GM08714 (cell line): ENCODE measurements around the gene NID2.

Experiments
- H3K4me3 ChIP-seq: fragments of 200-500 bp; sonication (Bioruptor generic); 2 replicates; pipeline ENCODE4 v1.5.1; 2014; ENCODE audit warnings: mild to moderate bottlenecking, low read length, inconsistent platforms
- ZNF274 ChIP-seq: IDR thresholded peaks from 2 replicates; pipeline ENCODE4 v1.6.1; 2012; ENCODE audit warnings: mild to moderate bottlenecking, low read depth, low read length

NID2 gene

DNA sequence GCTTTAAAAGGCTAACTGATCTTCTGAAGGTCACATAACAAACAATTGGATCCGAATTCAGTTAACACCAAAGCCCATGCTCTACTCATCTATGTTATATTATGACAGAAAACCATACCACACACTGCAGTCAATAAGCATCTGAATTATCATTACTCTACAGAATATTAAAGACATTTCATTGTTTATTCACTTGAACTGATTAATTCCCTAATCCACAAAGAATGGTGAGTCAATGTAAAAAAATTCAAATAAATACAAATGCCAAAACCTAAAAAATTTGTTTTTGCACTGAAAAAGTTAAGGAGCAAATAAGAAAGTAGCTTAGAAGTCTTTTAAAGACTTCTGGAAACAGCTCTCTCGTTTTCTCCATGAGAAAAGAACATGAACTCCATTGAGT is 13.7 kb downstream of the NID2 start:
- no peak for TF ChIP-seq ZNF274

DNA sequence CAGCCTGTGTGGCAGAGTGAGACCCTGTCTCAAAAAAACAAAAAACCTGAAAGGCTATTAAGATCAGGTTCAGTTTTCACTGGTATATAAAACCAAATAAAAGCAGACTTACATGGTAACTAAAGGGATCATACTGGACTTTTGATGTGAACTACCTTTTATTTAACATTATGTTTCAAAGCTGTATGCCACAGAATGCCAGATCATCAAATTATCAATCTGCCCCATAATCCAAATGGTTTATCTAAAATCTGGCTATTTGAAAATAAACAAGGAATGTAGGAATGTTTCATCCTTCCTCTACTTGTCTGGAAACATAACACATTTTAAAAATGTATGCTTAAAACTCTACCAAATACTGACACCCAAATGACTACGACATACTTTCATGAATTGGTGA is 14.2 kb downstream of the NID2 start:
- H3K4me3 ChIP-seq = no peak overlapping the region
- no peak for TF ChIP-seq ZNF274

More for the DNA sequence above, 13.7 kb downstream of the NID2 start:
- H3K4me3 ChIP-seq = no peak overlapping the region

DNA sequence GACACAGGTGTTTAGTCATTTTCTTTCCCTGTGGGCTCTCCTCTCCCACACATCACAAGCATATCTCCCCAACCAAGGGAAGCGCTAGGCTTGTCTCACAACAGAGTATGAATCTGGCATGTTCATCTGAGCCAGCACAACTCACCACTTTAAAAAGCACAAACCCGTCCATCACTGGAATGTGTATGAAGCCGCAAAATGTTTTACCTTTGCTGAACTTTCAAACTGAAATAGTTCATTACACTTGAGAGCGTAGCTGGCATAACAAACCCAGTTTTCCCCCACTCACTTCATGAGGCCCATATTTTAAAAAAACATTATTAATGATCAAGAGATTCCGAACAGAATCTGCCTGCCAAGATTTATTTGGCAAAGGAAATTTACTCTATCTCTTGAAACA is 15.8 kb downstream of the NID2 start:
- no peak overlapping the region for H3K4me3 ChIP-seq
- TF ChIP-seq ZNF274 = no peak

DNA sequence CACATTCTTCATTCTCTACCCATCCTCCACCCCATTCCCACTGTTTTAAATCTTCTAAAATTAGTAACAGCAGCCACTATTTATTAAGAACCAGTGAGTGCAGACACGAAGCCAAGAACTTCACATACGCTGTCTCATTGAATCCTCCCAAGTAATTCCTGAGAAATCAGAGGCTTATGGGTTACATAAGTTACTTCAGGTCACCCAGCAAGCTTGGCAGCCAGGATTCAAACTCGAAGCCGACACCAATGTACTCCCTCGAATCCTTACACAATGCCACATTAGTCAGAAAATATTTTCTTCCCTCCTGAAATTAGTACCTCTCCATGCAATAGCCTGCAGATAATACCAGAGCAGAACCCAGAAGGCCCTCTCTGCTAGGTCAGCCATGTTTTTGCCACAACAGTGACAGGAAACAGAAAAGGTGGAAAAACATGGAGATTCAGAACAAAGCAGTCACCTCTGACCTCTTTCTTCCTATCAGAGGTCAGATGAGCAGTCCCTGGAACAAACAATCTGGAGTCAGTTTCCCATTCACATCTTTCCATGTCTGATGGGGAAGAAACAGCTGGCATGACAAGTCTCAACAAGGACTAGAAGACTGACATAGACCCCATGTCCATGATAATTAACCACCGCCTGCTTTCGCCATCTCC is 16.4 kb downstream of the NID2 start:
- no peak overlapping the region for H3K4me3 ChIP-seq

DNA sequence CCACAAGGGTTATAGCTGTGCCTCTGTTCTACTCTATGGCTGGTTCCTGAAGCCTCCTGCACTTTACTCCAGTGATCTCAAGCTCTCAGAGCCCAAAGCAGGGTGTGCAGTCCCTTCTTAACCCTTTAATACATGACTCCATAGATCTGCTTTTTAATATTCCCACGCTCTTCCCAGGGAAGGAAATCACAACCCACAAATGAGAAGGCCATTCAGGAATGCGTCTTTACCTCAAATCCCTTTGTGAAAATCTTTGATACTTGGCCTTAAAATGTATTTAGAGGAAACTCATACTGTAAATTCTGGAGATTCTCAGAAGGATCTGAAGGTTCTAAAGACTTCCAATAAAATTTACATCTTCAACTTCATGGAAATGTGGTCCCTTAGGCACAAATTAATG is 17.0 kb downstream of the NID2 start:
- H3K4me3 ChIP-seq = no peak overlapping the region
- no peak for TF ChIP-seq ZNF274

More for the DNA sequence above, 16.4 kb downstream of the NID2 start:
- no peak for TF ChIP-seq ZNF274

DNA sequence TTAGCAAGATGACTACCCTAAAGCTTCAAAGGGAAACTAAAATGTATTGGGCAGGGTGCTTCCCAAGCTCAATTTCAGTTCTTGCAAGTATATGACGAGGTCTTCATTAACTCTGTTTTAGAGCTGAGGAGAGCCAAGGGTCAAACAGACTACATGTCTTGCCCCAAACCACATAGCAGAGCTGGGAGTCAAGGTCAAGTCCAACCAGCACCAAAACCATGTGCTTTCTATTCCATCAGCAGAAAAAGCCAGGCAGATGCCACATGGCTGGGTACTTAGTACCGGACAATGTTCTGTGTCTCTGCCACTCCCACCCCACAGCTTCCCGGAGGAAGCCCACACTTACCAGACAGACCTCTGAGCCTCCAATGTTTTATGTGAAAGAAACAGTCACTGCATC is 17.6 kb downstream of the NID2 start:
- H3K4me3 ChIP-seq = no peak overlapping the region
- TF ChIP-seq ZNF274 = no peak

DNA sequence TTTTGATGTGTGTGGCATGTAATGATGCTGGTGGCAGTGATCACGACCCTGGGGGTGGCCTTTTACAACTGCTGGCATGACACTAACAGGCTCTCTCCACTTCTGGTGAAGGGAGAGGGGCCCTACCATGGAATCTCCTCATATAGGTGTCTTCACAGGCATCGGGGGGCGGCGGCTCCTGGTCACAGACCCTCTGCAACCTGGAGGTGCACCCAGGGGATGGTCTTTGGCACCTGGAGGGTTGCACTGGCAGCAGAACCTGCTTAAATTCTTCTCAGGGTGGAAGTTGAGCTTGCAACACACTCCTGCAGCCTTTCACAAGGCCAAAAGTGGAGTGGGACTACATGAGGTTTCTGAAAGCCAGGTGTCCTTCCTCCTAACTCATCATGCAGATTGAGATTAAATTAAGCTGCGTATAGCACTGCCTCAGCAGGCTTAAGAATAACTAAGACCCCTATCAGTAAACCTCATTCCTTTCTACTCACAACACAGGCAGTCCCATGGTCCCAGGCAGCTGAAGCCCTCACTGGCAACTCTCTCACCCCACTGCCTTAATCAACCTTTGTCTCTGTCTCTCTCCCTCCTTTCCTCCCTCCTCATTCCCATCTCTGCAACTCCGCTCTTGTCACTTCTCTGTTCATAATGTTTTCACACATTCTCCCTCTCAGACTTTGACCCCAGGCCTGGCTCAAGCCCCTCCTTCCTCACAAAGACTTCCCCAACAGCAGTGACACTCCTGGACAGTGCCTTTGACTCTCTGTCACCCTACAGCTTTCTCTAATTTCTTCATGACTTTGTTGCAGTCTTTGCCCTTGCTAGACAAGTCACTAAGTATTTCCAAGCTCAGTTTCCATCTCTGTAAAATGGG is 18.9 kb downstream of the NID2 start:
- no peak for TF ChIP-seq ZNF274

DNA sequence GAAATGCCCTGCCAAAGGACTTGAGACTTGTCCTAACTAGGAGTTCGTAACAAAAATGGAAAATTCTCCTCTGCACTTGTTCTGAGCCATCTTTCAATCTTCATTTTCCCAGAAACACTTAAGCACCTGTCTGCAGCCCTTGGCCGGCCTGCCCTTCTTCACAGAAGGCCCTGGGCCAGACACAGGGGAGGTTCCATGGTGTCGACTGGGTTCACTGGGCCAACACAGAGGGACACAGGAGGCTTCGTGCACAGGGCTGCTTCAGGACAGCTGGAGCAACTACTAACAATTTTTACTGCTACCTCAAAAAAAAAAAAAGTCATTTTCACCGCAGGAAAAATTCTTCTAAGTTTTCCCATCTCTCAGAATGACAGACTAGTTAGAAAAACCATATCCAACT is 19.6 kb downstream of the NID2 start:
- TF ChIP-seq ZNF274 = no peak
- no peak overlapping the region for H3K4me3 ChIP-seq

More for the DNA sequence above, 18.9 kb downstream of the NID2 start:
- no peak overlapping the region for H3K4me3 ChIP-seq

DNA sequence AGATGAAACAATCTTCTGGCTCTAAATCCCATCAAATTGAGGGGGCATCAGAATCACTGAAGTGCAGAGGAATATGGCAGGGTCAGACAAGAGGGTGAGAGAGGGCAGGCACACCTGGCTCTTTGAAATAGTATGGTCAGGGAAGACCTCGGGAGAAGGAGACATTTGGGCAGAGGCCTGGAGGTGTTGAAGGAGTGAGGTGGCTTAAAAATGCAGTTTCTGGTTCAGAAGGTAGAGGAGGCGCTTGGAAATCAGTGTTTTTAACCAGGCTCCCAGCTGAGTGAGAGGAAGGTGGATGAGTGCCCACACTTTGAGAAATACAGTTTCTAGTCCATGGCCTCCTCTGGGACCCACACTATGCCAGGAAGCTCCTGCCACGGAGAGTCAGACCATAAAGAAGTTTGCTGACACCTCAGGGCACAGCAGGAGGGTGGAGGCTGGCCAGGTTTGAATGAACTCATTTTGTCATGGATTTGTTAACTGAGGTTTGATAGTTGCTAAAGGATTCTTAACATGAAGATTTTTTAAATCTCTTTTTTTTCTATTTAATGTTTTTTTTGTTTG is 20.1 kb downstream of the NID2 start:
- TF ChIP-seq ZNF274 = no peak
- H3K4me3 ChIP-seq = no peak overlapping the region

DNA sequence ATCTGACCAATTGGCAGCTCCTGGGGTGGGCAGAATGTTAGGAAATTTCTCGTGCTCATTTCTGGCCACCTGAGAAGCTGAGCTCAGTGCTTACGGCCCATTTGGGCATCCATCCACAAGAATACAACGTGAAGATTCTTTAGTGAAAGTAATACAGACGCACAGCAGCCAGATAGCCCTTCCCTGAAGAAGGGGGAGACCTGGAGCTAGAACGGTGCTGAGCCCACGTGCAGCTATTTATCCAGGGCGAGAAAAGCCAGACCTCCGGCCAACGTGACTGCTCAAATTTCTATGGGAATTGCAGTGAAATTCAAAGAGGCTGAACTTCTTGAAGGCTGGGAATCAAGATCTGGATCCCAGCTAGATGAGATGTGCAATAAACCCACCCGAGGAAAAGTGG is 20.7 kb downstream of the NID2 start:
- TF ChIP-seq ZNF274 = no peak
- H3K4me3 ChIP-seq = no peak overlapping the region

DNA sequence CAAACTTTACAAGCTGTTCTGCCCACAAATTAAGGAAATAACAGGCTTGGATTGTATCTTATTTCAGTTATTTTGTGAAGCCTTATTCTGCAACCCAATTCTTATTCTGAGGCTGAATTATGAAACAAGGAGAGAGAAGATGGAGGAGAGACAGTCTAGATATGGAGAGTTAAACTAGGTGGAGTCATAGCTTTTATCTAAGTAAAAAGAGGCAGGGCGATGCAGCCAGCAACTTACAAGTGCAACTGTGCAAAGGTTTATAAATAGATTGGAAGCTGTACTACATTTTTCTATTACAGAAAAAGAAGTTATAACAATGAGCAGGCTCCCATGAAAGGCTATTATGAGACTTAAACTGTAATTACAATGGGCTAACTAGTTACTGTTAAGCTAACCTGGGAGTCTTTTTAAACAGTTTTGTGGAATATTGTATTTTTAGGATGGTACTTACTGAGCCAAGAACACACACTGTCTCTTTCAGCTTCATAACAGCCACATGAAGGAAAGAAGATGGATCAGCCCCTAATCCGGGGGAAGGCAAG is 22.4 kb downstream of the NID2 start:
- no peak for TF ChIP-seq ZNF274
- H3K4me3 ChIP-seq = no peak overlapping the region

DNA sequence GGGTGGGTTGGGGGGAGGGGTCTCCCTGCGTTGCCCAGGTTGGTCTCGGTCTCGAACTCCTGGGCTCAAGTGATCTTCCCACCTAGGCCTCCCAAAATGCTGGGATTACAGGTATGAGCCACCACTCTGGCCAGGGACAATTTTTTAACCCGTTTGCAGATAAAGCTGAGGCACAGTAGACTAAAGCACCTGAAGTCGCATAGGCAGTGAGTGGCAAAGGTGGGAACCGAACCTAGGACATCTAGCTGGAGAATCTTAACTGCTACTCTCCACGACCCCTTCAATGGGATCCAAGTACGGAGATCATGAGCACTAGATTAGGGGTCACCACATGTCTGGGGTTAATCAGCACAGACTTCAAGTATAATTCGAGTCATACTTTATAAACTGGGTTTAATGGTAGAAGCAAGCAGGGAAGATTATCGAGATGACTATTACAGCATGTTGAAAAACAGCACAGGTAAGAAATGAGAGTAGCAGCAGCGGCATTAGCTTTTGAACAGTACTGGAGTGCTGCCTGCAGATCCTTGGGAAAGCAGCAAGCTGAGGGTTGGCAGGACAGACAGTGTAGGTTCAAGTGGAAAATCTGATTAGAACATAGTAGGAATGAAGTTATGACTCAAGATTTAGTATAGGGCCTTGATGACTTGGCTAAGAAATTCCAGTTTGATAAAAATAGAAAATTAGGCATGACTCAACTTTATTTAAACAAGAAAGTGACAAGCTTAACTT is 23.9 kb downstream of the NID2 start:
- H3K4me3 ChIP-seq = no peak overlapping the region
- no peak for TF ChIP-seq ZNF274

DNA sequence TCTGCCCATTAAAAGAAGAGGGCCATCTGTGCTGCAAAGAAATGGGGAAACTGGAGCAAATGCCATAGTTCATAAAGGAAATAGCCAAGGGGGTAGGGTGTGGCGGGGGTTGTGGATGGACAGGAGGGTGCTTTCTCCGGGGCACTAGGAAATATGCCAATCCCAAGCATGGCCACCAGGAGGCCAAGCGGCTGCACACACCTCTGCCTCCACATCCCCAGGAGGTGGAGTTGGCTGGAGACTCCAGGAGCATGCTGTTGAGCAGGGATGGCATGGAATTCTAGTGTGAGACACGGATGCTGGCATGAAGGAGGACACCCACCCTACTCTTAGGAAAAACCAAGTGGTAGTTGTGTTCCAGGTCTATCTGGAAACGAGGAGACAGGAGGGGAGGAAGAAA is 25.2 kb downstream of the NID2 start:
- H3K4me3 ChIP-seq = no peak overlapping the region
- TF ChIP-seq ZNF274 = no peak
